CD14-positive monocyte (primary cell): Measurements from ENCODE around the gene WSB1. TPM values are rescaled to one million over a fixed set of nuclear protein-coding genes. Genes with fewer than 3 reads are reported as not detected.
A peak's percentile ranks its signal among the peaks of the same experiment; 100 is the strongest.

Experiments used
- DNase-seq, 3 donors: peaks; one replicate each; pipeline ENCODE4 v3.0.0-alpha.2; 2011 to 2022
- H2AFZ ChIP-seq: 2 replicates; pipeline ENCODE4 v1.6.0; 2012; ENCODE audit warnings: mild to moderate bottlenecking, low read depth, low read length, inconsistent platforms; ENCODE audit not compliant: insufficient read depth, poor library complexity, severe bottlenecking
- H3K27ac ChIP-seq, 2 donors: 1 replicate in 1 of 2; 2 replicates in 1 of 2; pipeline ENCODE4 v1.5.1; 2012 to 2013; ENCODE audit warnings: low read length in 2 of 2, control low read depth in 1 of 2, inconsistent platforms in 1 of 2, low read depth in 1 of 2, mild to moderate bottlenecking in 1 of 2
- H3K27me3 ChIP-seq, 2 donors: one replicate each; pipeline versions ENCODE4 v1.6.0 to v1.6.1; 2011 to 2013; ENCODE audit warnings: low read length in 2 of 2; ENCODE audit not compliant: control insufficient read depth in 2 of 2, insufficient read depth in 2 of 2
- H3K36me3 ChIP-seq, 2 donors: replicated peaks in 1 of 2; 1 replicate in 1 of 2; 2 replicates in 1 of 2; pipeline versions ENCODE4 v1.5.1 to v1.6.1; 2012 to 2013; ENCODE audit warnings: low read length in 2 of 2, control low read depth in 1 of 2, inconsistent platforms in 1 of 2, mild to moderate bottlenecking in 1 of 2; ENCODE audit not compliant: insufficient read depth in 2 of 2, control insufficient read depth in 1 of 2
- H3K4me1 ChIP-seq, 2 donors: 1 replicate in 1 of 2; 2 replicates in 1 of 2; pipeline versions ENCODE4 v1.5.1 to v1.6.1; 2012 to 2013; ENCODE audit warnings: low read length in 2 of 2, control low read depth in 1 of 2, inconsistent platforms in 1 of 2, mild to moderate bottlenecking in 1 of 2, moderate library complexity in 1 of 2; ENCODE audit not compliant: insufficient read depth in 2 of 2, control insufficient read depth in 1 of 2
- H3K4me2 ChIP-seq: replicated peaks from 2 replicates; pipeline ENCODE3; 2012; ENCODE audit warnings: low read length, moderate library complexity, mild to moderate bottlenecking; ENCODE audit not compliant: poor library complexity, severe bottlenecking; ENCODE audit errors: extremely low read depth
- H3K4me3 ChIP-seq, 3 experiments: fragments of 200-600 bp in 1 of 3; sonication (generic) in 1 of 3; replicated peaks in 1 of 3; 1 replicate in 2 of 3; 2 replicates in 1 of 3; pipeline ENCODE4 v1.5.1; 2011 to 2013; ENCODE audit warnings: low read length in 3 of 3, mild to moderate bottlenecking in 3 of 3, control low read depth in 2 of 3, low read depth in 2 of 3, inconsistent platforms in 1 of 3, moderate library complexity in 1 of 3
- H3K79me2 ChIP-seq: 2 replicates; pipeline ENCODE4 v1.6.0; 2012; ENCODE audit warnings: mild to moderate bottlenecking, control low read depth, inconsistent platforms, low read length, moderate library complexity; ENCODE audit not compliant: insufficient read depth
- H3K9ac ChIP-seq: 2 replicates; pipeline ENCODE4 v1.6.0; 2017; ENCODE audit warnings: low read length, mild to moderate bottlenecking; ENCODE audit not compliant: insufficient read depth, poor library complexity, severe bottlenecking
- H3K9me3 ChIP-seq, 2 donors: replicated peaks in 1 of 2; 1 replicate in 1 of 2; 2 replicates in 1 of 2; pipeline versions ENCODE4 v1.5.1 to v1.6.1; 2012 to 2013; ENCODE audit warnings: low read length in 2 of 2, control low read depth in 1 of 2; ENCODE audit not compliant: control insufficient read depth in 1 of 2, insufficient read depth in 1 of 2
- H4K20me1 ChIP-seq: 2 replicates; pipeline ENCODE4 v1.6.0; 2012; ENCODE audit warnings: mild to moderate bottlenecking, low read length, control low read depth, moderate library complexity; ENCODE audit not compliant: insufficient read depth
- H3K27ac Mint-ChIP-seq, 7 donors: one replicate each; pipeline ENCODE4 v1.8.0; 2020; ENCODE audit warnings: mild to moderate bottlenecking in 7 of 7, mixed read lengths in 7 of 7, moderate library complexity in 6 of 7, inconsistent platforms in 2 of 7
- H3K27me3 Mint-ChIP-seq, 3 donors: one replicate each; pipeline ENCODE4 v1.8.0; 2021 to 2022; ENCODE audit warnings: low read depth in 3 of 3, mild to moderate bottlenecking in 3 of 3, mixed read lengths in 3 of 3, moderate library complexity in 3 of 3, inconsistent platforms in 1 of 3
- H3K36me3 Mint-ChIP-seq, 2 donors: one replicate each; pipeline ENCODE4 v1.8.0; 2020; ENCODE audit warnings: mixed read lengths in 2 of 2, inconsistent platforms in 1 of 2, mild to moderate bottlenecking in 1 of 2
- H3K4me1 Mint-ChIP-seq: one replicate; pipeline ENCODE4 v1.8.0; 2020; ENCODE audit warnings: mild to moderate bottlenecking, mixed read lengths
- H3K4me3 Mint-ChIP-seq, 2 donors: one replicate each; pipeline ENCODE4 v1.8.0; 2020; ENCODE audit warnings: mild to moderate bottlenecking in 2 of 2, mixed read lengths in 2 of 2, moderate library complexity in 1 of 2
- H3K9me3 Mint-ChIP-seq, 7 donors: one replicate each; pipeline ENCODE4 v1.8.0; 2020 to 2022; ENCODE audit warnings: mixed read lengths in 7 of 7, mild to moderate bottlenecking in 6 of 7, moderate library complexity in 6 of 7, inconsistent platforms in 2 of 7
- CTCF ChIP-seq: fragments of 200-600 bp; IDR thresholded peaks from one replicate; pipeline ENCODE4 v1.8.0; 2022; ENCODE audit warnings: antibody characterized with exemption, mild to moderate bottlenecking
- WGBS: methylation state at CpG from one replicate; pipeline ENCODE4 v1.1.5; 2013; ENCODE audit warnings: missing lambda C conversion rate; ENCODE audit not compliant: insufficient coverage; 5-methylcytosine and 5-hydroxymethylcytosine counted together
- intact Hi-C, 2 donors: fragments of 100-400 bp; cut with micrococcal nuclease; formaldehyde crosslinking; loops; one replicate each; pipeline versions ENCODE4 v1.15.0 to v1.15.1; 2023
- polyA plus RNA-seq, 3 donors: library from polyadenylated mRNA; depleted of rRNA in 1 of 3; unstranded in 2 of 3; stranded (reverse) in 1 of 3; fragments of 300-500 nt in 2 of 3; fragments of >200 nt in 1 of 3; fragmentation: Illumina TruSeq in 2 of 3; gene quantifications; 1 replicate in 2 of 3; 2 replicates in 1 of 3; pipeline ENCODE4 v1.2.3, GENCODE V29; 2012 to 2021

Gene WSB1
- polyA plus RNA-seq, 3 donors = 220 to 368 (median 296) TPM

GRCh38 chr17:27293359-27293897 is 486 bp upstream of the WSB1 start:
- peak overlapping the region in 2 of 3 experiments; percentile 95 to 98 for H3K4me3 ChIP-seq
- peak overlapping the region; percentile 88 for H3K4me2 ChIP-seq
- H2AFZ ChIP-seq = peak overlapping the region; percentile 84
- Mint-ChIP-seq H3K4me1 (peaks cover 33% of the 10 kb centered on the region), H3K9me3 (peaks cover 0 to 3% (median 0%) of the 10 kb centered on the region in 7 donors), H3K27ac (peak overlapping the region; percentile 98 to 100 (median 100)), H3K27me3 (peaks cover 0 to 2% (median under 1%) of the 10 kb centered on the region in 3 donors), H3K4me3 (peak overlapping the region; percentile 80 to 99), H3K36me3 (peaks cover 6 to 19% of the 10 kb centered on the region in 2 donors)
- no peak for DNase-seq
- peak overlapping the region; percentile 98 to 99 for H3K27ac ChIP-seq
- TF ChIP-seq CTCF = no peak
- peaks cover 38 to 43% of the 10 kb centered on the region in 2 donors for H3K4me1 ChIP-seq
- H3K36me3 ChIP-seq = no peaks in the 10 kb centered on the region
- no peaks in the 10 kb centered on the region for H3K27me3 ChIP-seq
- peaks cover 56% of the 10 kb centered on the region for H3K79me2 ChIP-seq
- H4K20me1 ChIP-seq = peaks cover 35% of the 10 kb centered on the region
- no peaks in the 10 kb centered on the region for H3K9me3 ChIP-seq
- WGBS = 93% methylated on average over 14 of the region's 15 CpGs
- intact Hi-C loops = loop anchor here in 1 of 2 donors (5.0 kb wide), 2 partner anchors 39 to 51 kb away; no protein-coding TSS in a partner anchor
- peak overlapping the region; percentile 98 for H3K9ac ChIP-seq

- no peak for TF ChIP-seq CTCF
- Mint-ChIP-seq H3K9me3 (peaks cover 0 to 3% (median 0%) of the 10 kb centered on the region in 7 donors), H3K27me3 (peaks cover 0 to 2% (median 0%) of the 10 kb centered on the region in 3 donors), H3K36me3 (peaks cover 6 to 23% of the 10 kb centered on the region in 2 donors), H3K27ac (peak overlapping the region; percentile 98 to 100 (median 100)), H3K4me3 (peak overlapping the region; percentile 99 to 100), H3K4me1 (peaks cover 46% of the 10 kb centered on the region)
- Histone ChIP-seq H3K36me3 (peaks cover 0 to 6% of the 10 kb centered on the region in 2 donors), H3K27me3 (no peaks in the 10 kb centered on the region), H3K27ac (peak overlapping the region; percentile 98 to 99), H2AFZ (peak overlapping the region; percentile 84), H3K4me1 (peaks cover 47 to 58% of the 10 kb centered on the region in 2 donors), H3K9me3 (no peaks in the 10 kb centered on the region), H3K9ac (peak overlapping the region; percentile 98), H3K4me2 (peak overlapping the region; percentile 88), H4K20me1 (peaks cover 51% of the 10 kb centered on the region), H3K79me2 (peaks cover 72% of the 10 kb centered on the region), H3K4me3 (peak overlapping the region; percentile 68 to 98 (median 95))
- WGBS = 0% methylated on average over 8 of the region's 21 CpGs
- DNase-seq = peak; percentile 55 to 71 (median 67)
- intact Hi-C loops = loop anchor here (2.0 to 5.0 kb wide), 4 partner anchors 14 to 53 kb away; no protein-coding TSS in a partner anchor
These were observed 1.0 kb downstream of the WSB1 start for GRCh38 chr17:27294689-27295630.
